ENCODE data around the gene NCAM1.

DNA sequence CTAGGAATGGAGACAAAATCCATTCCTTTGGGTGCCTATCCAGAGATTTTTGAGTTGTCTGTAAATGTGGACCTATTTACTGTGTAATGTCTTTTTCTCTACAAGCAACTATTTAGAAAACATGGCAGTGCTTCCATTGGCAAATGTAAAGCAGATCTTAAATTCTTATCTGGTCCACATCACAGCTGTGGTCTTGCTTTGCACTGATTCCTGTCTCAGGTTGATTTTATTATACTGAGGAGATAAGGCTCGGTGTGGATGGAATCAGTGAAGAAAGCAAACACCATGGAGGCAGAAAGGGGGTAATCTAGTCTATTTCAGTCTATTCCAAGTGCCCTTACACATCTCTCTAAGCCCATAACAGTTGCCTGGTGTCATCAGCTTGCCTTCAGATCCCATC lies 160.5 kb downstream of the NCAM1 start:
- TF ChIP-seq, protein P1, sequence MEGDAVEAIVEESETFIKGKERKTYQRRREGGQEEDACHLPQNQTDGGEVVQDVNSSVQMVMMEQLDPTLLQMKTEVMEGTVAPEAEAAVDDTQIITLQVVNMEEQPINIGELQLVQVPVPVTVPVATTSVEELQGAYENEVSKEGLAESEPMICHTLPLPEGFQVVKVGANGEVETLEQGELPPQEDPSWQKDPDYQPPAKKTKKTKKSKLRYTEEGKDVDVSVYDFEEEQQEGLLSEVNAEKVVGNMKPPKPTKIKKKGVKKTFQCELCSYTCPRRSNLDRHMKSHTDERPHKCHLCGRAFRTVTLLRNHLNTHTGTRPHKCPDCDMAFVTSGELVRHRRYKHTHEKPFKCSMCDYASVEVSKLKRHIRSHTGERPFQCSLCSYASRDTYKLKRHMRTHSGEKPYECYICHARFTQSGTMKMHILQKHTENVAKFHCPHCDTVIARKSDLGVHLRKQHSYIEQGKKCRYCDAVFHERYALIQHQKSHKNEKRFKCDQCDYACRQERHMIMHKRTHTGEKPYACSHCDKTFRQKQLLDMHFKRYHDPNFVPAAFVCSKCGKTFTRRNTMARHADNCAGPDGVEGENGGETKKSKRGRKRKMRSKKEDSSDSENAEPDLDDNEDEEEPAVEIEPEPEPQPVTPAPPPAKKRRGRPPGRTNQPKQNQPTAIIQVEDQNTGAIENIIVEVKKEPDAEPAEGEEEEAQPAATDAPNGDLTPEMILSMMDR (IDR thresholded peaks at IDR 0.05; ENCODE audit: insufficient read depth, low read length): no peak
- no peak for TF ChIP-seq REST (IDR thresholded peaks at IDR 0.05; ENCODE audit: insufficient replicate concordance, low read depth)
- no peak for TF ChIP-seq POLR2AphosphoS5 (IDR thresholded peaks at IDR 0.05; ENCODE audit: low read depth)
- TF ChIP-seq GABPA (IDR thresholded peaks at IDR 0.05; ENCODE audit: low read depth): no peak

Data from HL-60 (cell line).